WTC11 (cell line): ENCODE data around the gene USF2. TPM values are rescaled to one million over a fixed set of nuclear protein-coding genes. Genes with fewer than 3 reads are reported as not detected.

Experiments used
- ATAC-seq: fragments of 200-7000 bp; cut with Tn5 transposase; 2 replicates; pipeline ENCODE4 v1.10.0; 2021; ENCODE audit warnings: mild to moderate bottlenecking, moderate library complexity
- CTCF ChIA-PET: fragments of 300-600 bp; sonication (Branson Sonifier 250); formaldehyde crosslinking; loops from one replicate; lab custom pipeline; 2021; ENCODE audit warnings: antibody characterized with exemption; lab: Charles Lee
- POLR2A ChIA-PET: fragments of 350-600 bp; sonication (Branson Sonifier 250); formaldehyde crosslinking; loops from one replicate; lab custom pipeline; 2021; ENCODE audit warnings: antibody characterized with exemption; lab: Charles Lee
- DNase-seq: peaks from one replicate; pipeline ENCODE4 v3.0.0; 2021; ENCODE audit warnings: low spot score
- H3K27ac Mint-ChIP-seq: 2 replicates; pipeline ENCODE4 v1.8.0; 2021; ENCODE audit warnings: mixed read lengths
- H3K27me3 Mint-ChIP-seq: 2 replicates; pipeline ENCODE4 v1.8.0; 2021; ENCODE audit warnings: low read depth, mild to moderate bottlenecking, moderate library complexity, mixed read lengths
- H3K36me3 Mint-ChIP-seq: 2 replicates; pipeline ENCODE4 v1.8.0; 2021; ENCODE audit warnings: mixed read lengths
- H3K4me1 Mint-ChIP-seq: 2 replicates; pipeline ENCODE4 v1.8.0; 2022; ENCODE audit warnings: mixed read lengths
- H3K4me3 Mint-ChIP-seq: 2 replicates; pipeline ENCODE4 v1.8.0; 2021; ENCODE audit warnings: mild to moderate bottlenecking, moderate library complexity, mixed read lengths
- H3K9me3 Mint-ChIP-seq: 2 replicates; pipeline ENCODE4 v1.8.0; 2021; ENCODE audit warnings: mixed read lengths
- CBFB ChIP-seq: sonication (generic); formaldehyde crosslinking; IDR thresholded peaks from 2 replicates; pipeline ENCODE4 v1.8.1; 2022; ENCODE audit warnings: mild to moderate bottlenecking, low read depth, missing genetic modification reagents
- EMX1 ChIP-seq: fragments of 250-450 bp; sonication (Bioruptor Pico); IDR thresholded peaks from 2 replicates; pipeline ENCODE4 v1.8.0; 2021; ENCODE audit warnings: mild to moderate bottlenecking
- HMGA2 ChIP-seq: fragments of 250-450 bp; sonication (Bioruptor Pico); IDR thresholded peaks from 2 replicates; pipeline ENCODE4 v1.4.0; 2021; ENCODE audit warnings: mild to moderate bottlenecking, moderate library complexity
- KAT7 ChIP-seq: sonication (generic); formaldehyde crosslinking; IDR thresholded peaks from 2 replicates; pipeline ENCODE4 v1.8.1; 2023; ENCODE audit warnings: missing genetic modification reagents, mild to moderate bottlenecking, borderline replicate concordance
- MXD4 ChIP-seq: fragments of 250-450 bp; sonication (Bioruptor Pico); IDR thresholded peaks from 2 replicates; pipeline ENCODE4 v1.8.0; 2021; ENCODE audit warnings: mild to moderate bottlenecking, moderate library complexity, borderline replicate concordance
- NFATC4 ChIP-seq: fragments of 250-450 bp; sonication (Bioruptor Pico); IDR thresholded peaks from 2 replicates; pipeline ENCODE4 v1.9.0; 2021; ENCODE audit warnings: mild to moderate bottlenecking
- OVOL2 ChIP-seq: fragments of 250-450 bp; sonication (Bioruptor Pico); IDR thresholded peaks from 2 replicates; pipeline ENCODE4 v1.9.0; 2021; ENCODE audit warnings: mild to moderate bottlenecking, borderline replicate concordance
- TCF7 ChIP-seq: sonication (generic); formaldehyde crosslinking; IDR thresholded peaks from 2 replicates; pipeline ENCODE4 v1.8.0; 2022; ENCODE audit warnings: mild to moderate bottlenecking, low read depth, missing genetic modification reagents, moderate library complexity
- ZNF138 ChIP-seq: sonication (generic); formaldehyde crosslinking; conservative IDR thresholded peaks from 2 replicates; pipeline ENCODE4 v1.8.1; 2022; ENCODE audit warnings: mild to moderate bottlenecking, moderate library complexity, missing genetic modification reagents
- ZNF219 ChIP-seq: sonication (generic); formaldehyde crosslinking; IDR thresholded peaks from 2 replicates; pipeline ENCODE4 v1.8.0; 2023; ENCODE audit warnings: missing genetic modification reagents, mild to moderate bottlenecking, borderline replicate concordance
- ZNF263 ChIP-seq: sonication (generic); formaldehyde crosslinking; IDR thresholded peaks from 2 replicates; pipeline ENCODE4 v1.8.1; 2022; ENCODE audit warnings: low read depth, mild to moderate bottlenecking, moderate library complexity, missing genetic modification reagents
- ZNF396 ChIP-seq: fragments of 250-450 bp; sonication (Bioruptor Pico); IDR thresholded peaks from 2 replicates; pipeline ENCODE4 v1.8.0; 2021; ENCODE audit warnings: mild to moderate bottlenecking, moderate library complexity, borderline replicate concordance
- total RNA-seq: library from RNA; stranded (reverse); gene quantifications from 3 replicates; pipeline ENCODE4 v1.2.3, GENCODE V29; 2021
- TF ChIP-seq, protein P1 (sequence below): sonication (generic); formaldehyde crosslinking; conservative IDR thresholded peaks from 2 replicates; pipeline ENCODE4 v1.8.1; 2022; ENCODE audit warnings: mild to moderate bottlenecking, missing genetic modification reagents
- TF ChIP-seq, protein P2 (sequence below): sonication (generic); formaldehyde crosslinking; IDR thresholded peaks from 2 replicates; pipeline ENCODE4 v1.8.1; 2022; ENCODE audit warnings: mild to moderate bottlenecking, moderate library complexity, missing genetic modification reagents
- TF ChIP-seq, protein P3 (sequence below): sonication (generic); formaldehyde crosslinking; IDR thresholded peaks from 2 replicates; pipeline ENCODE4 v1.8.1; 2023; ENCODE audit warnings: mild to moderate bottlenecking, missing genetic modification reagents
- TF ChIP-seq, protein P4 (sequence below): fragments of 200-600 bp; IDR thresholded peaks from 2 replicates; pipeline ENCODE4 v1.8.0; 2022; ENCODE audit warnings: antibody characterized with exemption
- TF ChIP-seq, protein P5 (sequence below): sonication (generic); formaldehyde crosslinking; IDR thresholded peaks from 2 replicates; pipeline ENCODE4 v1.8.1; 2023; ENCODE audit warnings: mild to moderate bottlenecking, missing genetic modification reagents

Gene USF2
- total RNA-seq, 1 experiment from 2014 or later: 109 TPM

DNA sequence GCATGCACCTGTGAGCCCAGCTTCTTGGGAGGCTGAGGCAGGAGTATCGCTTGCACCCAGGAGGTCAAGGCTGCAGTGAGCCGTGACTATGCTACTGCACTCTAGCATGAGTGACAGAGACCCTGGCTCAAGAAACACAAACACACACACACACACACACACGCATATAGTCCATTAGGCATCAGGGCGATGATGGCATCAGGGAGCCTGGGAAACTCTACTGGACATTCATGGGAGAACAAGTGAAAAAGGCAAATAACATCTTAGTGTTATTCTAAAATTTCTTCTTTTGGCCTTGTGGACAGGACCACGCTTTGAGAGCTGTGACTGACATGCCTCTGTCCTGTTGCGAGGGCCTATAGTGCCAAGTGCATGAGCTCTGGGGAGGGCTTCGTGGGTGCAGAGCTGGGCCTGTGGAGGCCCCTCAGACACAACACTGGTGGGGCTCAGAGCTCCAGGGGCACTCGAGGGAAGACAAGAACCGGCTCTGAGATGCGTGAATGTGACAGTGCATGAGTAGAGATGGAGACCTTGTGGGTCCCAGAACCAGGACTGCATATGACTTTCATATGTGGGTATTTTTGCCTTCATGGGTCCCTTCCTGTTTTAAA is 8.0 kb upstream of the USF2 start (continued):
- TF ChIP-seq, protein P1, sequence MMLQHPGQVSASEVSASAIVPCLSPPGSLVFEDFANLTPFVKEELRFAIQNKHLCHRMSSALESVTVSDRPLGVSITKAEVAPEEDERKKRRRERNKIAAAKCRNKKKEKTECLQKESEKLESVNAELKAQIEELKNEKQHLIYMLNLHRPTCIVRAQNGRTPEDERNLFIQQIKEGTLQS (CRISPR knock-in tag): no peak
- no peak for TF ChIP-seq CBFB (CRISPR knock-in tag)
- TF ChIP-seq TCF7 (CRISPR knock-in tag): no peak
- TF ChIP-seq HMGA2 (CRISPR knock-in tag): no peak

DNA sequence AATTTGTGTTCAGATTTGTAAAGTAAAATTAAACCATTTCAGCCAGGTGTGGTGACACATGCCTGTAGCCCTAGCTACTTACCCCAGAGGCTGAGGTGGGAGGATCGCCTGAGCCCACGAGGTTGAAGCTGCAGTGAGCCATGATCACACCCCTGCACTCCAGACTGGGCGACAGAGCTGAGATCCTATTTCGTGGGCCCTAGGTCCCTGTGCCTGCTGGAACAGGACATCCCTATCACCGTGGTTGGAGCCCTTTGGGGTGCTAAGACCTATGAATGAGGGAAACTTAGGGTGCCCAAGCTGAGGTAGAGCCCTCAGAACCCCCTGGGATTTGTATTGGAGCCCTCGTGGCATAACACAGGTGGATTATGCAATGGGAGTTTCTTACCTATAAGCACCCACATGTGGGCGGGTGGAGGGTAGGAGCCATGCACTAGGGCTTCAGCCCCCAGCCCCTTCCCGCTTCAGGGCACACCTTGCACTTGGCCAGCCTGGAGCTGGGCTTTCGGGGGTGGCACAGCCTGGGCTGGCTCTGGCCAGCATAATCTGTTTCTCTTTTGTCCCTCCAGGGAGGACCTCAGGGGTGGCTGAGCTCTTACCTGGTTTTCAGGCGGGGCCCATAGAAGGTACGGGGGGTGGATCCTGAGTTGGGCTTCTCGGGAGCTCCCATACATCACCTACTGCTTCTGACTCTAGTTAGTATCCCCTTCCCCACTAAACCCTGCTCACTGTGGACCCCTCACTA is 7.2 kb upstream of the USF2 start:
- TF ChIP-seq KAT7 (CRISPR knock-in tag) (no peak), OVOL2 (no peak), ZNF396 (CRISPR knock-in tag) (no peak), ZNF219 (CRISPR knock-in tag) (no peak), NFATC4 (CRISPR knock-in tag) (no peak), MXD4 (CRISPR knock-in tag) (no peak), ZNF263 (CRISPR knock-in tag) (no peak), EMX1 (CRISPR knock-in tag) (no peak), CBFB (CRISPR knock-in tag) (no peak), ZNF138 (CRISPR knock-in tag) (no peak)
- TF ChIP-seq, protein P2, sequence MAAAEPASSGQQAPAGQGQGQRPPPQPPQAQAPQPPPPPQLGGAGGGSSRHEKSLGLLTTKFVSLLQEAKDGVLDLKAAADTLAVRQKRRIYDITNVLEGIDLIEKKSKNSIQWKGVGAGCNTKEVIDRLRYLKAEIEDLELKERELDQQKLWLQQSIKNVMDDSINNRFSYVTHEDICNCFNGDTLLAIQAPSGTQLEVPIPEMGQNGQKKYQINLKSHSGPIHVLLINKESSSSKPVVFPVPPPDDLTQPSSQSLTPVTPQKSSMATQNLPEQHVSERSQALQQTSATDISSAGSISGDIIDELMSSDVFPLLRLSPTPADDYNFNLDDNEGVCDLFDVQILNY (CRISPR knock-in tag): no peak
- TF ChIP-seq, protein P3, sequence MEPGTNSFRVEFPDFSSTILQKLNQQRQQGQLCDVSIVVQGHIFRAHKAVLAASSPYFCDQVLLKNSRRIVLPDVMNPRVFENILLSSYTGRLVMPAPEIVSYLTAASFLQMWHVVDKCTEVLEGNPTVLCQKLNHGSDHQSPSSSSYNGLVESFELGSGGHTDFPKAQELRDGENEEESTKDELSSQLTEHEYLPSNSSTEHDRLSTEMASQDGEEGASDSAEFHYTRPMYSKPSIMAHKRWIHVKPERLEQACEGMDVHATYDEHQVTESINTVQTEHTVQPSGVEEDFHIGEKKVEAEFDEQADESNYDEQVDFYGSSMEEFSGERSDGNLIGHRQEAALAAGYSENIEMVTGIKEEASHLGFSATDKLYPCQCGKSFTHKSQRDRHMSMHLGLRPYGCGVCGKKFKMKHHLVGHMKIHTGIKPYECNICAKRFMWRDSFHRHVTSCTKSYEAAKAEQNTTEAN: no peak
- TF ChIP-seq, protein P4, sequence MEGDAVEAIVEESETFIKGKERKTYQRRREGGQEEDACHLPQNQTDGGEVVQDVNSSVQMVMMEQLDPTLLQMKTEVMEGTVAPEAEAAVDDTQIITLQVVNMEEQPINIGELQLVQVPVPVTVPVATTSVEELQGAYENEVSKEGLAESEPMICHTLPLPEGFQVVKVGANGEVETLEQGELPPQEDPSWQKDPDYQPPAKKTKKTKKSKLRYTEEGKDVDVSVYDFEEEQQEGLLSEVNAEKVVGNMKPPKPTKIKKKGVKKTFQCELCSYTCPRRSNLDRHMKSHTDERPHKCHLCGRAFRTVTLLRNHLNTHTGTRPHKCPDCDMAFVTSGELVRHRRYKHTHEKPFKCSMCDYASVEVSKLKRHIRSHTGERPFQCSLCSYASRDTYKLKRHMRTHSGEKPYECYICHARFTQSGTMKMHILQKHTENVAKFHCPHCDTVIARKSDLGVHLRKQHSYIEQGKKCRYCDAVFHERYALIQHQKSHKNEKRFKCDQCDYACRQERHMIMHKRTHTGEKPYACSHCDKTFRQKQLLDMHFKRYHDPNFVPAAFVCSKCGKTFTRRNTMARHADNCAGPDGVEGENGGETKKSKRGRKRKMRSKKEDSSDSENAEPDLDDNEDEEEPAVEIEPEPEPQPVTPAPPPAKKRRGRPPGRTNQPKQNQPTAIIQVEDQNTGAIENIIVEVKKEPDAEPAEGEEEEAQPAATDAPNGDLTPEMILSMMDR: no peak
- TF ChIP-seq, protein P5, sequence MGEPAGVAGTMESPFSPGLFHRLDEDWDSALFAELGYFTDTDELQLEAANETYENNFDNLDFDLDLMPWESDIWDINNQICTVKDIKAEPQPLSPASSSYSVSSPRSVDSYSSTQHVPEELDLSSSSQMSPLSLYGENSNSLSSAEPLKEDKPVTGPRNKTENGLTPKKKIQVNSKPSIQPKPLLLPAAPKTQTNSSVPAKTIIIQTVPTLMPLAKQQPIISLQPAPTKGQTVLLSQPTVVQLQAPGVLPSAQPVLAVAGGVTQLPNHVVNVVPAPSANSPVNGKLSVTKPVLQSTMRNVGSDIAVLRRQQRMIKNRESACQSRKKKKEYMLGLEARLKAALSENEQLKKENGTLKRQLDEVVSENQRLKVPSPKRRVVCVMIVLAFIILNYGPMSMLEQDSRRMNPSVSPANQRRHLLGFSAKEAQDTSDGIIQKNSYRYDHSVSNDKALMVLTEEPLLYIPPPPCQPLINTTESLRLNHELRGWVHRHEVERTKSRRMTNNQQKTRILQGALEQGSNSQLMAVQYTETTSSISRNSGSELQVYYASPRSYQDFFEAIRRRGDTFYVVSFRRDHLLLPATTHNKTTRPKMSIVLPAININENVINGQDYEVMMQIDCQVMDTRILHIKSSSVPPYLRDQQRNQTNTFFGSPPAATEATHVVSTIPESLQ (CRISPR knock-in tag): no peak
- H3K27me3 Mint-ChIP-seq: no peaks in the 10 kb centered on the region
- POLR2A ChIA-PET: interaction anchor here (1.0 kb wide), 1 partner anchor 8 kb away, joined by 3 read pairs; no protein-coding TSS in a partner anchor
- no peak overlapping the region for H3K4me3 Mint-ChIP-seq
- no peak overlapping the region; the same call in 1 of the 2 replicates for H3K27ac Mint-ChIP-seq
- no peak for ATAC-seq
- peaks cover 30% of the 10 kb centered on the region for H3K36me3 Mint-ChIP-seq
- CTCF ChIA-PET: interaction anchor here (0.6 to 2.0 kb wide), 4 partner anchors 8 to 195 kb away, joined by 3 to 4 read pairs (median 4); partner anchors contain the start of genes FAM187B and FXYD7
- H3K4me1 Mint-ChIP-seq: peaks cover 8% of the 10 kb centered on the region
- no peaks in the 10 kb centered on the region for H3K9me3 Mint-ChIP-seq
- DNase-seq: peak; percentile 3
